HG02938 (cell line): Measurements from ENCODE around the gene ZBTB32.

Experiments
- ATAC-seq: cut with Tn5 transposase; IDR thresholded peaks from one replicate; pipeline ENCODE4 v1.9.1; 2021; ENCODE audit warnings: mild to moderate bottlenecking, moderate library complexity; ENCODE audit not compliant: unreplicated experiment

ZBTB32 gene

DNA sequence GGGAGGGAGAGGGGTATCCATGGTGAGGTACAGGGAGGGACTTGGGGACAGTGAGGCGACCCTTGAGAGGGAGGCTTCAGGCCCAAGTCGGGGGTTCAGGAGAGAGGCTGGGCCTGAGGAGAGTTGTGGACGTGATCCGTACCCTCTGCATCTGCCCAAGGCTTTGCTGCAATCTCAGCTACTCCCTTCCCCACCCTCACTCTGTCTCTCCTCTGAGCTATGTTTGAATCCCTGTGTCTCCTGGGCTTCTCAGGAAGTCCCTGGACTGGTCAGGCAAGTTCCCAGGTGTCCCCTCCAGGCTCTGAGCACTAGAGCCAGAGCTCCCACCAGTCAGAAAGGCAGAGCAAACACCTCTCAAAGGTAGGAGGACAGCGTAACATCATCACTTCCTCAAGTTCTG, 45.8 kb downstream of the ZBTB32 start:
- no peak for ATAC-seq

DNA sequence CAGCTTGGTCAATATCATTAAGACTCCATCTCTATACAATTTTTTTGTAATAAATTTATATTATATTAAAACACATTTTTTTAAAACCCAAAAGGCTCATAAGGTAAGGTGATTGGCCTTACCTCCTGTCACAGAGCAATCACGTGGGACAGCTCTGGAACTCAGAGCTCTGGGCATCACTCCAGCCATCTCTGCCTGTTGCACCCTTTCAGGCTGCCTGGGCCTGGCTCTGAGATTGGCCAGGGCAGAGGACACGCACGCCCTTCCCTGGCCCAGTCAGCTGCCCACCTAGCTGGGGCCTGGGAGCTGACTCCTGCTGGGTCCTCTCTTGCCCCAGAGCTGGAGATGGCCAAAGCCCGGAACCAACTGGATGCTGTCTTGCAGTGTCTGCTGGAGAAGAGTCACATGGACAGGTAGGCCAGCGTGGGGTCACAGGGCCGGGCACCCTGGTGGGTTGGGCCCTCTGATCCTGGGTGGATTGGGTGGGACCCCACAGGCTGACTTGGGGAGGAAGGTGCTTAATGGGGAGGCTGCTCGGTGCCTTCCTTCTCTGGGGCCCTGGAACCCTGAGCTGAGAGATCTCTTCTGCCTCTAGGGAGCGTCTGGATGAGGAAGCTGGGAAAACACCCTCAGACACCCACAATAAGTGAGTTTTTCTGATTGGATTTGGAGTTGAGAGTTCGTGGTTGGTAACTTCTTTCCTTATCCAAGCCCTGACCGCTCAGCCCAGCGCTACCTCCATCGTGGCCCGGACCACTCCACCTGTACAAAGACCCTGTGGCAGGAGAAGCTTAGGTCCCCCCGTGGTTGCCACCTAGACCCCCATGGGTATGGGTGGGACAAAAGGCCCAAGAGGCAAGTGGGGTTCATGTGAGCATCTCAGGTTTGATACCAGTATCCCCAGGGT, 47.7 kb downstream of the ZBTB32 start:
- no peak for ATAC-seq

DNA sequence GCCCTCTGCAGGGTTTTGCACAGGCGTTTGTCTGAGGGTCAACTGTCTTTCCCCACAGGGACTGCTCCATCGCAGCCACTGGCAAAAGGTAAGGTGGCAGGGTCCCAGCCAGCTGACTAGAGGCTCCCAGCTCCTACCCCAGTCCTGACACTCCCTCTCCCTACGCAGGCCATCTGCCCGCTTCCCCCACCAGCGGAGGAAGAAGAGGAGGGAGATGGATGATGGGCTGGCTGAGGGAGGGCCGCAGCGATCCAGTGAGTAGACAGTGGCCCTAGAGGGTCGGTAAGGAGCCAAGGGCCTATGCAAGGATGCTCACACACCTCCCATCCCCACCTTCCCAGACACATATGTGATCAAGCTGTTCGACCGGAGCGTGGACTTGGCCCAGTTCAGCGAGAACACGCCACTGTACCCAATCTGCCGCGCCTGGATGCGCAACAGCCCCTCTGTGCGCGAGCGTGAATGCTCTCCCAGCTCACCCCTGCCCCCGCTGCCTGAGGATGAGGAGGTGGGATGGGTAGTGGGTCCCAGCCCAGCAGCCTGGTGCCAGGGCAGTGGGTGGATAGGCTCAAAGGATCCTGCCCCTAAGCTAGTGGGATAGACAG, 48.5 kb downstream of the ZBTB32 start:
- no peak for ATAC-seq

DNA sequence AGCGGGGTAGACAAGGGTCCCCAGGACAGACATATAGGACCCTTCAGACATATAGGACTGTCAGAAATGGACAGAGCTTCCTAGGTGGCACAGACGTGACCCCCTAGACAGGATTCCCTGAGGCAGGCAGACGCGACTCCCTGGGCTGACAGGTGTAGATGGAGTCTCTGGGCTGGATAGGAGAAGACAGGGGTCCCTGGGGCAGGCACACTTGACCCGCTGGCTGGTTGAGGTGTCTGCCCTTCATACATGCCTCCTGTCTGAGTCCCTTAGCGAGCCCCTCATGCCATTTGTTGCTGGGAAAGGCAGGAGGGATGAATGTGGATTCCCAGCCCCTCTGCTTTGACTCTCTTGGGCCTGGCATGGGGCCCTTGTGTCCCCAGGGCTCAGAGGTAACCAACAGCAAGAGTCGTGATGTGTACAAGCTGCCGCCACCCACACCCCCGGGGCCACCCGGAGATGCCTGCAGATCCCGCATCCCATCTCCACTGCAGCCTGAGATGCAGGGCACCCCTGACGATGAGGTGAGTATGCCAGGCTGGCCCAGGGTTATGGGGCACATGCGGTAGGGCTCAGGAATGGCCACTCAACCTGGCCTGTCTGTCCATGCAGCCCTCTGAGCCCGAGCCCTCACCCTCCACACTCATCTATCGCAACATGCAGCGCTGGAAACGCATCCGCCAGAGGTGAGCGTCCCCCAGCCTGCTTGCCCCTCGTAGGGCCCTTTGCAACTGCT, 49.4 kb downstream of the ZBTB32 start:
- no peak for ATAC-seq

DNA sequence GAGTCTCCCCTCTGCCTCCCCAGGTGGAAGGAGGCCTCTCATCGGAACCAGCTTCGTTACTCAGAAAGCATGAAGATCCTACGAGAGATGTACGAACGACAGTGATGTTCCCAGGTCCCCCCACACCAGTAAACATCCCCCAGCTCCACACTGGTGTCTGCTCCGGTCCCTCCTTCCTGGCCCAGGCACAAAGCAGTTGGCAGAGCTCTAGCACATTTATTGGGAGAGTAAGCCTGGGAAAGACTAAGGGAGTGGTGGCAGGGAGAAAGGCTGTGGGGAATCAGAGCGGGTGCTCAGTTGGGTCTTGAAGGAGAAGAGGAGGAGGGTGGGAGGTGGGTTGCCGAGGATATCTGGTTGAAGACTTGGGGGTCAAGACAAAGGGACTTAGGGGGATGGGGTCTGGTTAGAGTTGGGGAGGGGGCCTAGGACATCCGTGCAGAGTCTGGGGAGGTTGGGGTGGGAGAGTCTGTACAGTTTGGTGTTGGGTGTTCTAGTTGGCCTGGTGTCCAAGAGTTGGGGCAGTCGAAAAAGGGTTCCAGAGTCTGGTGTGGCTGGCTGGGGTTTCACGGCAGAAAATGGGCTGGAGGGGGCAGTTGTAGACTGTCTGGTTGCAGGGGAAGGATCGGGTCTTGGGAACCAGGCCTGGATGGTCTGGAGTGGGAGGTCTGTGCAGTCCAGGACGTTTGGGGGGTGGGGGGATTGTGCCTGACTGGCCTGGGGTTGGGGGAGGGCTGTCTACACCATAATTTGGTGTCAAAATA, 50.2 kb downstream of the ZBTB32 start:
- ATAC-seq = no peak

DNA sequence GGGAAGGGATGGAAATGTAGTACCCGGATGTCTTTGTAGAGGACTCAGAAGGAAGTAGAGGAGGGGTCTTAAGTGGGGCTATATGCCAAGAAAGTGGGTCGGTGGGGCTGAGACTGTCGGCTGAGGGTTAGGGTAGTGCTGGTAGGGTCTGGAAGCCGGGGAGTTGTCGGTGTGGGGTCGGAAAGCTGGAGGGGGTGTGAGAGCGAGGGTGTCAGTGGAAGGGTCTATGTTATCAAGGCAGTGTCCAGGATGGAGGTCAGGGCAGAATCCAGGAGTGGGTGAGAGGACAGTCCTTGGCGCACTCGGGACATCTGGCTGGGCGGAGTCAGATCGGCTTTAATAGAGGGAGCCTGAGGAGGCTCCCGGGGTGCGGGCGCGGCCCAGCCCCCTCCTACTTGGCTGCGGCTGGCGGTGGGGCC, 50.8 kb downstream of the ZBTB32 start:
- no peak for ATAC-seq

DNA sequence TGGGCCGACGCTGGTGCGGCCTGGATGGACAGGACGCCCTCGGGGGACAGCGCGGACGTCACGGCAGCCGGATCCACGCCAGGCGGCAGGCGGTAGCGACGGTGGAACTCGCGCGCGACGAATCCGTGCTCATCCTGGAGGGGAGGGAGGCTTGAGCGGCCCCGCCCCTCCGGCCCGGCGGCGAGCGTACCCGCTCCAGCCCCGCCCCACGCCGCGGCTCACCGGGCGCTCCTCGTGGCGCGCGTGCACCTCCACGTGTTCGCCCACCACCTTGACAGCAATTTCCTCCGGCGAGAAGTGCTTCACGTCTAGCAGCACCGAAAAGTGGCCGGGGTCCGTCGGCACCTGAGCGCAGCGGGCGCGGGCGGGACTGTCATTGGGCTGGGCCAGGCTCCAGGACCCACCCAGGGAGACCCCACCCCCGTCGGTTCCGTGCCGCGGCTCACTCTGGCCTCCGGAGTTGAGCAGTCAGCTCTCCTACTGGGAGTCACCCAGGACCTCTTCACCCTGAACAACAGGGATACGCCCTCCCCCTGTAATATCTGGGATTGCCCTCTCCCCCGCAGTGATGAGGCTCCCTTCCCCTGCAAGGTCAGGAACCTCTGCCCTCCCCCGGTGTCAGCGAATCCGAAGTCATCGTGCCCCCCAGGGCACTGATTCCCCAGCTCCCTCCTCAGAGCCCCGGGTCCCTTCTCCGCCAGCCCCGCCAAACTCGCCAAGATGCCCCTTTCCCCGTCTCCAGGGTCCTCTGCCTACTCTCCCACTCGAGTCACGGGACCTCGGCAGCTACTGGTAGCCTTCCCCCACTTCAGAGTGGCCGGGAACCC, 51.4 kb downstream of the ZBTB32 start:
- no peak for ATAC-seq

DNA sequence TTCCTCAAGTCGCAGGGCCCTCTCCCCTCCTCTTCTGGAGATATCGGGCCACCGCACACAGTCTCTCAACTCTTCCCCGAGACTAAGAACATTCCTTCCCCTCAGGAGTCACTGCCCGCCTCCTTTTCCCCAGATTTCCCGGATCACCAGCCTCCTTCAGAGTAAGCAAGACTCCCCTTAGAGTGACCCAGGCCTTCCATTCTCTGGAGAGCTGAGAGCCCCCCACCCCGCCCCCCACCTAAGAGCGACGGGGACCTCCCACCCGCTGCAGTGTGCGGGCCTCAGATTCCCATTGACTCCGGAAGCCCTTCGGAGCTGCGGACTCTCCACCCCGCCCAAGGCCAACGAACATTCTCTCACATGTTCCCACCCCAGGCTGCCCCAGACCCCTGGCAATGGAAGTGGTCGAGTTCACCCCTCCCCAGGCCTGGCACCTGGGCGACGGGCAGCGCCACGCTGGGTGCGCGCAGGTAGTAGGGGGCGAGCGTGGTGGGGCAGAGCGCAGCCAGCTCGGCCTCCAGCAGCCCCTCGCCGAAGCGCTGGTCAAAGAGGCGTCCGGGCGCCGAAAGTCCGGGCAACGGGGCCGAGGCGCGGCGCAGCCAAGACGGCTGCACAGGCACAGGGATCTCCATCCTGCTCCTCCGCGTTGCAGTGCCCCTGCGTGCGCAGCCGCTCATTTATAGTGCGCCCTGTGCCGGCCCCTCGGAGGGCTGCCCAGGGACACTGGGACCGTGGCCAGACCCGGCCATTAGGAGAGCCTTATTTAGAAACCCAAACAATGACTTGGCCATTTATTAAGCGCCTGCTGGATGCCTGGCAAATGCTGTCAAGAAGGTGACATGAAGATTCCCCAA, 52.2 kb downstream of the ZBTB32 start, which contains the start of gene HSPB6:
Gene HSPB6 (minus strand): TSS at position 653 of the 854 bp plus-strand sequence. CDS start 21 bp downstream, at position 632.
- ATAC-seq = no peak

DNA sequence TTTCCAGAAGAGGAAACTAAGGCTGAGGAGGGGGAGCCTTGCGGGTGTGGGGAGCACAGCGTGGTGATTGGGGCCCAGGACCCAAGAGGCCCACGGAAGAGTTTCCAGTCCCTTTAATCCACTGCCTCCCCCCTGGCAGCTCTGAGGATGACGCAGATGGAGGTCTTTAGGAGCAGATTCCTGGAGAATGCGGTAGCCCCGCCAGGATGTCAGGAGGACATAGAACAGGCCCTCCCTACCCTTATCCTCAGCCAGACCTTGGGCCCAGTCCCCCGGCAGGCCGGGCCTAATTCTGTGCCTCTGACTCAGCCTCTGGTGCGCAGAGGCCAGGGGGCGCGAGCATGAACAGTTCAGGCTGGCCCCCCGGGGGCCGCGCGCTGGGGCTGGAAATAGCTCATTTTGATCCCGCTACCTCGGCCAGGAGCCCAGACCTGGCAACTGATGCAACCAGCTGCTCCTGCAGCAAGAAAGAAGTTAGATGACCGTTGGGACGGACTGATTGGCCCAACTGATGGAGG, 52.9 kb downstream of the ZBTB32 start:
- ATAC-seq = no peak

DNA sequence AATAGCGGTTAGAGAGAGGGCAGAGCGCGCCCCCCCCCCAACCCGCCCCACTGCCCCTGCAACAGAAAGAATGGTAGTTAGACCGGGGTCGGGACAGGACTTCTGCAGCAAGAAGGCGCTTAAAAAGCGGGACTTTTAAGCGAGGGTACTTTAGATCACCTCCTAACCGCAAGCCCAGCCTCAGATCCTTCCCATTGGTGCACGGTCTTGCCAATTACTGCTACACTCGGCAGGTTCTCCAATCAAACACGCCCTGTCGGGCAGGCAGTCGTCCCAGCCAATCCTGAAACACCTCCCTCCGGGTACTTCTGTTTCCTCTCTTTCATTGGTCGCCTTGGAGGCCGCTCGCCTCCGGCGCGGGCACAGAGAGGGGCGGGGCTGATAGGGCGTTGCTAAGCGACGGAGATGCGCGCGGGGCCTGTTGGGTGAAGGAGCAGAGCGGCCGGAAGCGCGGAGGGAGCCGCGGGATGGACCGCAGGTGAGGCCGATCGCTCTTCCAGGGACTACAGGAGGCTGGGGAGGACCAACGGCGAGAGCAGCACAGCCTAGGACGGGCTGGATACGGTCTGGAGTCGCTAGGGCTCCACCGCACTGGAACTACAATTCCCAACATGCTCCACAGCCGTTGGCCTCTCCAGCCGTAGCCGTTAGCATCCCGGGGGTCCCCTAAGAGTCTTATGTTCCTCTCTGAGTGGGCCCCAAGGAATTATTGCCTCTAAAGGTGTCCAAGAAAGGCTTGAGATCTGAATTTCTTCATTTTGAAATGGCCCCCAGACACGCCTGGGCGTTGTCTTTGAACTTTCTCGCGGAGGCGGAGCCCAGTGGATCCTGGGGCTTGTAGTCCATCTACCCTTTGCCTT, 53.6 kb downstream of the ZBTB32 start, which contains the start of gene PROSER3:
Gene PROSER3 (plus strand): TSS at position 428 of the 860 bp plus-strand sequence. CDS start 40 bp downstream, at position 468.
- peak; percentile 93 for ATAC-seq

DNA sequence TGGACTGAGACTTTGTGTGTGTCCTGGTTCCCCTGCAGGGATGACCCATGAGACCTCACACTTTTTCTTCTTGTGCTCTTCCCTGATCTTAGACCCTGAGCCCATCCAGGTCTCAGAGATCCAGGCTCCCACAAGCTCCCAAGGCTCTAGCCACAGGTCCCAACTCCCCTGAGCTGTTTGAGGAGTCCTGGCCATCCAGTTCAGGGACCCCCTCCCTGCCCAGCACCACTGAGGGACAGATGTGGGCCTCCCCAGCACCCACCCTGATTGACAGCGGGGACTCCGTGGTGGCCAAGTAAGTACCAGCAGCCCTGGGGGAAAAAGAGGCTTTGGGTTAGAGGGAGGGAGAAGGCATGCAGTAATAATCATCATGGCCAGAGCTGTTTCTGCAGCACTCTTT, 55.3 kb downstream of the ZBTB32 start:
- ATAC-seq = no peak

DNA sequence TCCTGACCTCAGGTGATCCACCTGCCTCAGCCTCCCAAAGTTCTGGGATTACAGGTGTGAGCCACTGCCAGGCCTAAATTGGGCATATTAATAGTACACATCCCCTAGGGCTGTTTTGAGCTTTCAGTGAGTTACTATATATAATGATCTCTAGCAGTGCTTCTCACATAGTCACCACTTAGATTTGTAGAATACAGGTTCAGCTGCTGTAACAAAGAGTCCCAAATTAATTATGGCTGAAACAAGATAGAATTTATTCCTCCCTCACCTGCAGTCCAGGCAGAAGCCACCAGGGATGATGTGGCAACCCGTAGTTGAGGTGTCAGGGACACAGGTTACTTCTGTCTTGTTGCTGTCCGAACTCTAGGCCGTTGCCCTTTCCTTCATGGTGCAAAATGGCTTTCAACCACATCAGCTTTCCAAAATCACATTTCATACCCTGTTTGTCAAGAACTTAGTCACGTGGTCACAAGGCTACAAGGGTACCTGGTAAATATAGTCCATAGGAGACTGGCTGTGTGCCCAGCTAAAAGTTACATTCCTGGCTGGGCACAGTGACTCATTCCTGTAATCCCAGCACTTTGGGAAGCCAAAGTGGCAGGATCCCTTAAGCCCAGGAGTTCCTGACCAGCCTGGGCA, 56.5 kb downstream of the ZBTB32 start:
- no peak for ATAC-seq

DNA sequence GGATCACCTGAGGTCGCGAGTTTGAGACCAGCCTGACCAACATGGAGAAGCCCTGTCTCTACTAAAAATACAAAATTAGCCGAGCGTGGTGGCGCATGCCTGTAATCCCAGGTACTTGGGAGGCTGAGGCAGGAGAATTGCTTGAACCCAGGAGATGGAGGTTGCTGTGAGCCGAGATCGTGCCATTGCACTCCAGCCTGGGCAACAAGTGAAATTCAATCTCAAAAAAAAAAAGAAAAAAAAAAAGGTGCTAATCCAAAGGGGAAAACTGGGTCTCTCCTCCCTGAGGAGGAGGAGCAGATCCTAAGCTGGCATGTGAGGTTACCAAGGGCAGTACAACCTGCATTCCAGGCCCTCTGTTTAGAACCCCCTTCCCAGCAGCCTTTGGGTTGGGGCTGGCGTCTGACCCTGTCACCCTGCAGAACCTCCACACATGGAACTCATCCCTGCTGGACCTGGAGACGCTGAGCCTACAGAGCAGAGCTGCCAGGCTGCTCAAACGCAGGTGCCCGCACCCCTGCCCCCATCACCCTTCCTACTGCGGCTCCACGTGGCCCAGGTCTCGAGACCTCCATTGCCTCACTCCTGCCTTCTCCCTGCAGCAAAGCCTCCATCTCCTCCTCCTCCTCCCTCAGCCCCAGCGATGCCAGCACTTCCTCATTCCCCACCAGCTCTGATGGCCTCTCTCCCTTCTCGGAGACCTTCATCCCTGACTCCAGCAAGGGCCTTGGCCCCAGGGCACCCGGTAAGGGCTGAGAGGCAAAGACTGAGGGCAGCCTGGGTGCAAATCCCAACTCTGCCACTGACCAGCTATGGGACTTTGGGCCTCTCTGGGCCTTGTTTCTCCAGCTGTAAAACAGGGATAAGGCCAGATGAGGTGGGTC, 60.3 kb downstream of the ZBTB32 start:
- no peak for ATAC-seq
